MCF 10A (cell line): ENCODE measurements around the gene RAPGEF6. TPM values are rescaled to one million over a fixed set of nuclear protein-coding genes. Genes with fewer than 3 reads are reported as not detected.
"Not testable (repeated sequence)": the region's sequence is repeated elsewhere in the genome, so short reads cannot be mapped to it uniquely, and the experiment has no call there.

Source experiments
- BruUV-seq: library from RNA; stranded (reverse); fragments of 400-500 nt; replicated peaks from 2 replicates; lab custom pipeline; 2021; lab: Mats Ljungman, UMichigan
- CTCF ChIA-PET: fragments of 300-600 bp; sonication (Branson Sonifier 250); formaldehyde crosslinking; extraction: SDS; loops from one replicate; lab custom pipeline; 2021; ENCODE audit warnings: antibody characterized with exemption, inconsistent platforms; lab: Yijun Ruan, JAX
- POLR2A ChIA-PET: fragments of 300-600, 350-650 bp; sonication (Branson Sonifier 250); formaldehyde crosslinking; extraction: SDS; loops from one replicate; lab custom pipeline; 2020; ENCODE audit warnings: antibody characterized with exemption, inconsistent platforms; lab: Yijun Ruan, JAX
- DNase-seq: peaks from one replicate; pipeline ENCODE4 v3.0.0-alpha.2; 2018; ENCODE audit not compliant: unreplicated experiment
- H3K27ac Mint-ChIP-seq: one replicate; pipeline ENCODE4 v1.8.0; 2022; ENCODE audit warnings: mild to moderate bottlenecking, low read depth, mixed read lengths; ENCODE audit not compliant: unreplicated experiment
- H3K27me3 Mint-ChIP-seq: one replicate; pipeline ENCODE4 v1.8.0; 2022; ENCODE audit warnings: mixed read lengths; ENCODE audit not compliant: insufficient read depth, unreplicated experiment
- H3K36me3 Mint-ChIP-seq: one replicate; pipeline ENCODE4 v1.8.0; 2022; ENCODE audit warnings: mild to moderate bottlenecking, moderate library complexity, mixed read lengths; ENCODE audit not compliant: insufficient read depth, unreplicated experiment
- H3K4me1 Mint-ChIP-seq: one replicate; pipeline ENCODE4 v1.8.0; 2022; ENCODE audit warnings: mixed read lengths; ENCODE audit not compliant: insufficient read depth, unreplicated experiment
- H3K4me3 Mint-ChIP-seq: one replicate; pipeline ENCODE4 v1.8.0; 2022; ENCODE audit warnings: mild to moderate bottlenecking, moderate library complexity, mixed read lengths; ENCODE audit not compliant: unreplicated experiment
- H3K9me3 Mint-ChIP-seq: one replicate; pipeline ENCODE4 v1.8.0; 2022; ENCODE audit warnings: mixed read lengths; ENCODE audit not compliant: unreplicated experiment
- intact Hi-C: fragments of 100-400 bp; cut with micrococcal nuclease; formaldehyde crosslinking; loops from 2 replicates; pipeline ENCODE4 v1.14.1; 2022
- total RNA-seq: library from RNA; stranded (reverse); gene quantifications from 2 replicates; pipeline ENCODE4 v1.2.3, GENCODE V29; 2022
- TF ChIP-seq, protein P1 (sequence below): fragments of 200-600 bp; IDR thresholded peaks from one replicate; pipeline ENCODE4 v1.8.0; 2022; ENCODE audit warnings: antibody characterized with exemption, mild to moderate bottlenecking; ENCODE audit not compliant: unreplicated experiment

RAPGEF6 gene
- total RNA-seq, 1 experiment from 2014 or later = 20.5 TPM

- no peaks in the 10 kb centered on the region for H3K27me3 Mint-ChIP-seq
- ChIA-PET CTCF (interaction anchor here (0.6 to 3.0 kb wide), 14 partner anchors 8 to 1055 kb away, joined by 3 to 34 read pairs (median 4); partner anchors contain the start of gene CDC42SE2), POLR2A (interaction anchor here (1.2 to 4.7 kb wide), 5 partner anchors 8 to 218 kb away, joined by 4 to 40 read pairs (median 6); partner anchors contain the start of gene CDC42SE2)
- intact Hi-C loops = no loop called here
- H3K27ac Mint-ChIP-seq = no peak overlapping the region
- H3K9me3 Mint-ChIP-seq = no peaks in the 10 kb centered on the region
- BruUV-seq = no TSS peak
- peaks cover 29% of the 10 kb centered on the region for H3K4me1 Mint-ChIP-seq
- no peak overlapping the region for H3K4me3 Mint-ChIP-seq
- peaks cover 35% of the 10 kb centered on the region for H3K36me3 Mint-ChIP-seq
- TF ChIP-seq, protein P1, sequence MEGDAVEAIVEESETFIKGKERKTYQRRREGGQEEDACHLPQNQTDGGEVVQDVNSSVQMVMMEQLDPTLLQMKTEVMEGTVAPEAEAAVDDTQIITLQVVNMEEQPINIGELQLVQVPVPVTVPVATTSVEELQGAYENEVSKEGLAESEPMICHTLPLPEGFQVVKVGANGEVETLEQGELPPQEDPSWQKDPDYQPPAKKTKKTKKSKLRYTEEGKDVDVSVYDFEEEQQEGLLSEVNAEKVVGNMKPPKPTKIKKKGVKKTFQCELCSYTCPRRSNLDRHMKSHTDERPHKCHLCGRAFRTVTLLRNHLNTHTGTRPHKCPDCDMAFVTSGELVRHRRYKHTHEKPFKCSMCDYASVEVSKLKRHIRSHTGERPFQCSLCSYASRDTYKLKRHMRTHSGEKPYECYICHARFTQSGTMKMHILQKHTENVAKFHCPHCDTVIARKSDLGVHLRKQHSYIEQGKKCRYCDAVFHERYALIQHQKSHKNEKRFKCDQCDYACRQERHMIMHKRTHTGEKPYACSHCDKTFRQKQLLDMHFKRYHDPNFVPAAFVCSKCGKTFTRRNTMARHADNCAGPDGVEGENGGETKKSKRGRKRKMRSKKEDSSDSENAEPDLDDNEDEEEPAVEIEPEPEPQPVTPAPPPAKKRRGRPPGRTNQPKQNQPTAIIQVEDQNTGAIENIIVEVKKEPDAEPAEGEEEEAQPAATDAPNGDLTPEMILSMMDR = no peak
- no peak for DNase-seq
Observed at GRCh38 chr5:131381021-131381420, 254.0 kb downstream of the RAPGEF6 start.

DNA sequence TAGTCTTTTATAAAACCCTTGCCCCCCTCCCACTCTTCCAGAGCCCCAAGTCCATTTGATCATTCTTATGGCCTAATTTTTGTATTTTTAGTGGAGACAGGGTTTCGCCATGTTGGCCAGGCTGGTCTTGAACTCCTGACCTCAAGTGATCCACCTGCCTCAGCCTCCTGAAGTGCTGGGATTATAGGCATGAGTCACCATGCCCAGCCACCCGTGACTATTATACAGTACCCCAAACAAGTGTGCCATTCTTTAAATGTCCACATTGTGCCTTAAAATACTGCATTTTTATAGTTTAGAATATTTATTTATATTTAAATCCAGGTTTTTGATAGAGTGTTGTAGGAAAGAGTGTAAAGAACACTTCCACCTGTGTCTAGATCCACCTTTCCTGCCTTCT lies 254.8 kb downstream of the RAPGEF6 start:
- H3K36me3 Mint-ChIP-seq = peaks cover 35% of the 10 kb centered on the region
- intact Hi-C loops, H3K27me3 Mint-ChIP-seq, DNase-seq, H3K9me3 Mint-ChIP-seq, CTCF ChIA-PET, BruUV-seq, POLR2A ChIA-PET, H3K27ac Mint-ChIP-seq, H3K4me3 Mint-ChIP-seq: not testable (repeated sequence)
- H3K4me1 Mint-ChIP-seq = peaks cover 29% of the 10 kb centered on the region

GRCh38 chr5:131379723-131380122 lies 255.3 kb downstream of the RAPGEF6 start:
- TF ChIP-seq, protein P1 = no peak
- no peaks in the 10 kb centered on the region for H3K9me3 Mint-ChIP-seq
- POLR2A ChIA-PET = interaction anchor here (0.7 to 3.0 kb wide), 4 partner anchors 9 to 194 kb away, joined by 3 to 7 read pairs (median 4); no protein-coding TSS in a partner anchor
- no peak for DNase-seq
- H3K4me1 Mint-ChIP-seq = peaks cover 29% of the 10 kb centered on the region
- no TSS peak for BruUV-seq
- no peak overlapping the region for H3K4me3 Mint-ChIP-seq
- H3K27me3 Mint-ChIP-seq = no peaks in the 10 kb centered on the region
- peaks cover 36% of the 10 kb centered on the region for H3K36me3 Mint-ChIP-seq
- H3K27ac Mint-ChIP-seq = no peak overlapping the region
- intact Hi-C loops = no loop called here
- CTCF ChIA-PET = interaction anchor here (1.0 to 1.1 kb wide), 2 partner anchors 118 to 217 kb away, joined by 3 read pairs; no protein-coding TSS in a partner anchor

DNA sequence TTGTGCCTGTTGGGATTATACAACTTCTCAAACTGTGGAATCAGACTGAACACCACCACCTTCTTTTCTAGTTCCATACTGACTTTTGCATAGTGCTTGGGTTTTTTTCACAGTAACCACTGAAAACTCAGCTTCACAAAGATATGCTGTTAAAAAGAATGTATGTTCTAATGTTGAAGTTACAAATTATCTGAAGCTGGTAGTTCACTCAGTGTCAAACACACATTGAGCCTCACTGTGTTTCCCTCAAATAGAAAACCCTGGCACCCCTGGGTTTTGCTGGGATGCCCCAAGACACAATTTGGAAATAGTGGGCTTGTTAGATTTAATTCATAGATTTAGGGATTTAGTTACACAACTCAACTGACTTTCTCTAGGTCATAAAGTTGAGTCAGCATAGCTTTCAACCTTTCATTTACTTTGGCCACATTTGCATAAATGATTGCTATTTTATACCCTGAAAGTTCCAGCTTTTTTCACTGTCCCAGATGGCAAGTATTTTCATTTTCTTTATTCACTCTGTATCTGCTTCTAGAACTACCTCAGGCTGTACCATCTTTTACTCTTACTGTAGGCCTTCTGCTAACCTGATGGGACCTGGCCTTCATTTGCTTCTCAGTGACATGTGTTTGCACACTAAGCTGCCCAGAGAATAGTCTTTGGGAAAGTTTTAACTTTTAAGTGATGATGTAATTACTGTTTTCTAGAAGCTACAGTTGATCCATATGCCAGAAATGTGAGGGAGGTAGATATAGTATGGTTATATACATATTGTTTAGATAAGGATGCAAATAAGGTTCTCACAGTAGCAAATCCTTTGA lies 256.1 kb downstream of the RAPGEF6 start:
- Mint-ChIP-seq H3K4me3 (no peak overlapping the region), H3K9me3 (no peaks in the 10 kb centered on the region), H3K27ac (no peak overlapping the region), H3K27me3 (no peaks in the 10 kb centered on the region), H3K4me1 (peaks cover 29% of the 10 kb centered on the region), H3K36me3 (peaks cover 31% of the 10 kb centered on the region)
- ChIA-PET CTCF (interaction anchor here (0.5 to 1.6 kb wide), 6 partner anchors 36 to 216 kb away, joined by 3 to 9 read pairs (median 3); no protein-coding TSS in a partner anchor), POLR2A (interaction anchor here (0.5 to 4.8 kb wide), 10 partner anchors 8 to 214 kb away, joined by 3 to 38 read pairs (median 4); partner anchors contain the start of genes CDC42SE2 and HINT1)
- no TSS peak for BruUV-seq
- TF ChIP-seq, protein P1 = no peak
- no peak for DNase-seq
- intact Hi-C loops = no loop called here
